Liver (tissue), 9 donors: Measurements from ENCODE around the gene PAXX. TPM values are rescaled to one million over a fixed set of nuclear protein-coding genes. Genes with fewer than 3 reads are reported as not detected.
"Not testable (repeated sequence)": the region's sequence is repeated elsewhere in the genome, so short reads cannot be mapped to it uniquely, and the experiment has no call there.

Experiments
- DNase-seq: peaks from one replicate; pipeline ENCODE4 v3.0.0-alpha.2; 2017; ENCODE audit warnings: low spot score
- H3K27ac ChIP-seq, 2 donors: one replicate each; pipeline ENCODE4 v1.7.0; 2013; ENCODE audit warnings: inconsistent platforms in 2 of 2, low read length in 2 of 2, control low read depth in 1 of 2, low read depth in 1 of 2, mild to moderate bottlenecking in 1 of 2
- H3K27me3 ChIP-seq, 4 donors: one replicate each; pipeline versions ENCODE4 v1.6.1 to v1.7.0; 2013; ENCODE audit warnings: low read length in 3 of 4, inconsistent platforms in 1 of 4, mild to moderate bottlenecking in 1 of 4, moderate library complexity in 1 of 4; ENCODE audit not compliant: control insufficient read depth in 4 of 4, insufficient read depth in 4 of 4
- H3K36me3 ChIP-seq, 4 donors: one replicate each; pipeline versions ENCODE4 v1.6.1 to v1.7.0; 2013; ENCODE audit warnings: low read length in 3 of 4, mild to moderate bottlenecking in 3 of 4, low read depth in 1 of 4, moderate library complexity in 1 of 4; ENCODE audit not compliant: control insufficient read depth in 4 of 4, insufficient read depth in 3 of 4
- H3K4me1 ChIP-seq, 4 donors: one replicate each; pipeline versions ENCODE4 v1.6.1 to v1.7.0; 2013; ENCODE audit warnings: low read length in 3 of 4, mild to moderate bottlenecking in 3 of 4, moderate library complexity in 1 of 4; ENCODE audit not compliant: control insufficient read depth in 4 of 4, insufficient read depth in 4 of 4
- H3K4me3 ChIP-seq, 3 donors: one replicate each; pipeline versions ENCODE4 v1.6.1 to v1.7.0; 2013; ENCODE audit warnings: low read length in 3 of 3, control low read depth in 1 of 3, low read depth in 1 of 3, mild to moderate bottlenecking in 1 of 3
- H3K9ac ChIP-seq, 2 donors: one replicate each; pipeline ENCODE4 v1.7.0; 2013; ENCODE audit warnings: low read length in 2 of 2, mild to moderate bottlenecking in 2 of 2, moderate library complexity in 2 of 2, control low read depth in 1 of 2, low read depth in 1 of 2
- H3K9me3 ChIP-seq, 4 donors: one replicate each; pipeline versions ENCODE4 v1.6.1 to v1.7.0; 2013; ENCODE audit warnings: low read length in 3 of 4; ENCODE audit not compliant: control insufficient read depth in 4 of 4
- ATF3 ChIP-seq: IDR thresholded peaks from 2 replicates; pipeline ENCODE4 v1.6.1; 2016; ENCODE audit warnings: antibody characterized with exemption
- FOXA1 ChIP-seq: IDR thresholded peaks from 2 replicates; pipeline ENCODE4 v1.6.1; 2016; ENCODE audit warnings: antibody characterized with exemption
- FOXA2 ChIP-seq: IDR thresholded peaks from 2 replicates; pipeline ENCODE4 v1.6.1; 2016; ENCODE audit warnings: antibody characterized with exemption
- GABPA ChIP-seq, 2 donors: IDR thresholded peaks in 1 of 2; conservative IDR thresholded peaks in 1 of 2; 2 replicates each; pipeline ENCODE4 v1.6.1; 2016; ENCODE audit warnings: antibody characterized with exemption in 2 of 2, mild to moderate bottlenecking in 1 of 2, moderate library complexity in 1 of 2
- HNF4A ChIP-seq, 2 donors: conservative IDR thresholded peaks; 2 replicates each; pipeline ENCODE4 v1.6.1; 2016; ENCODE audit warnings: antibody characterized with exemption in 2 of 2, mild to moderate bottlenecking in 2 of 2
- HNF4G ChIP-seq: IDR thresholded peaks from 2 replicates; pipeline ENCODE4 v1.6.1; 2016; ENCODE audit warnings: antibody characterized with exemption
- JUND ChIP-seq, 2 donors: IDR thresholded peaks; 2 replicates each; pipeline ENCODE4 v1.6.1; 2016; ENCODE audit warnings: antibody characterized with exemption in 2 of 2
- MAX ChIP-seq: IDR thresholded peaks from 2 replicates; pipeline ENCODE4 v1.6.1; 2016; ENCODE audit warnings: antibody characterized with exemption
- NR2F2 ChIP-seq: IDR thresholded peaks from 2 replicates; pipeline ENCODE4 v1.6.1; 2016; ENCODE audit warnings: antibody characterized with exemption
- RAD21 ChIP-seq, 2 donors: IDR thresholded peaks; 2 replicates each; pipeline ENCODE4 v1.6.1; 2016; ENCODE audit warnings: antibody characterized with exemption in 2 of 2, mild to moderate bottlenecking in 2 of 2
- SP1 ChIP-seq: IDR thresholded peaks from 2 replicates; pipeline ENCODE4 v1.6.1; 2018; ENCODE audit warnings: antibody characterized with exemption, mild to moderate bottlenecking
- TAF1 ChIP-seq: conservative IDR thresholded peaks from 2 replicates; pipeline ENCODE4 v1.6.1; 2016; ENCODE audit warnings: antibody characterized with exemption, mild to moderate bottlenecking
- YY1 ChIP-seq: IDR thresholded peaks from 2 replicates; pipeline ENCODE4 v1.6.1; 2016; ENCODE audit warnings: antibody characterized with exemption, mild to moderate bottlenecking
- WGBS: extraction: QIAGEN DNeasy Blood & Tissue Kit; methylation state at CpG from one replicate; pipeline ENCODE4 v1.1.7; 2013; 5-methylcytosine and 5-hydroxymethylcytosine counted together
- polyA plus RNA-seq, 2 donors: library from polyadenylated mRNA; stranded (reverse) in 1 of 2; unstranded in 1 of 2; fragments of 200-250 nt in 1 of 2; fragments of >200 nt in 1 of 2; fragmentation: Nextera tagmentation in 1 of 2; extraction: Ambion mirVana in 1 of 2; gene quantifications; one replicate each; pipeline versions ENCODE4 v1.2.1 to v1.2.3, GENCODE V29; 2013 to 2015
- total RNA-seq, 2 donors: library from RNA; depleted of rRNA; stranded (reverse); fragments of >200 nt; gene quantifications; one replicate each; pipeline ENCODE4 v1.2.3, GENCODE V29; 2014
- TF ChIP-seq, protein P1 (sequence below): IDR thresholded peaks from 2 replicates; pipeline ENCODE4 v1.6.1; 2016; ENCODE audit warnings: antibody characterized with exemption, mild to moderate bottlenecking
- donor health status: healthy.
- donor health status: healthy.
- donor health status: healthy.
- donor health status: healthy.
- donor health status: healthy.

Gene PAXX
- total and polyA plus RNA-seq, 4 donors, result 7.3 to 34.1 (median 19.2) TPM

DNA sequence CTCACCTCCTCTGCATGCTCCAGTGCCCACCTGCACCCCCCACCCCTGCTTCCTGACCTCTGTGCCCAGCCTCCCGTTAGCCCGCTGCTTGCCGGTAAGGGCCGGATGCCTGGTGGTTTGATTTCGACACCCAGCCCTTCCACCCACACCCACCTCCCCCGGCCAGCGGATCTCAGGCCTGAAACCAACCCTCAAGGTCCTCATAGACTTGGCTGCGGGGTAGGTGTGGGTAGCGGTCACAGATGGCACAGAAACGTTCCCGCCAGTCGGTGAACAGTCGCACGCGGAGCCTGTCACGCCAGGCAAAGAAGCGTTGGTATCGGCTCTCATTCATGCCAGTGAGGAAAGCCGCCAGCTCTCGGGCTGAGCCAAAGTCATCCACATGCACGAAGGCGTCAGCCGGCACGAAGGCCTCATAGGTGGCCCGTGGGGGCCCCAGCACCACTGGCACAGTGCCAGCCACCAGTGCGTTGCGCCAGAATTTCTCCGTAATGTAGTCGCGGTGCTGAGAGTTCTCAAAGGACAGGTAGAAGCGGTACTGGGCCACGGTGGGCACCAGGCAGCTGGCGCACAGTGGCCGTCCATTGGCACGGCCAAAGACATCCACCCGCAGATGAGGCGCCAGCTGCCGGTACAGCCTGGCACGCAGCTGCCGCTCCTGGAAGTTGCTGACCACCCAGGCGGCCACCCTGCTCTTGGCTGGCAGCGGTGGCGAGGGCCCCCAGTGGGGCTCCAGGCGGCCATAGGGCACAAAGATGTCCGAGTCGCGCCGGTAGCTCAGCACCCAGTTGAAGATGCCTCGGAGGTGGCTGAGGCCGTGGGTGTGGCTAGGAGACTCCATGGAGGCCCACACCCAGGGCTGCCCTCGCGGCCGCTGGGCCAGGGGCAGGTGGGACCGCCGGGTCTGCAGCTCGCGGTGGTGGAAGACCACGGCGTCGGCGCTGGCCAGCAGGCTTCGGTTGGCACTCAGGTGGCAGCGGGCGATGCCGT is 38.6 kb downstream of the PAXX start (continued):
- TF ChIP-seq JUND (IDR thresholded peaks at IDR 0.05) (no peak), TAF1 (no peak), YY1 (no peak), SP1 (no peak), HNF4G (no peak), NR2F2 (no peak)

- H3K27ac ChIP-seq, result peak within 1 kb of the TSS; percentile 27 to 66
- no peaks in the 10 kb centered on the region for H3K27me3 ChIP-seq
- no peak within 1 kb of the TSS for H3K9ac ChIP-seq
- TF ChIP-seq, protein P1, sequence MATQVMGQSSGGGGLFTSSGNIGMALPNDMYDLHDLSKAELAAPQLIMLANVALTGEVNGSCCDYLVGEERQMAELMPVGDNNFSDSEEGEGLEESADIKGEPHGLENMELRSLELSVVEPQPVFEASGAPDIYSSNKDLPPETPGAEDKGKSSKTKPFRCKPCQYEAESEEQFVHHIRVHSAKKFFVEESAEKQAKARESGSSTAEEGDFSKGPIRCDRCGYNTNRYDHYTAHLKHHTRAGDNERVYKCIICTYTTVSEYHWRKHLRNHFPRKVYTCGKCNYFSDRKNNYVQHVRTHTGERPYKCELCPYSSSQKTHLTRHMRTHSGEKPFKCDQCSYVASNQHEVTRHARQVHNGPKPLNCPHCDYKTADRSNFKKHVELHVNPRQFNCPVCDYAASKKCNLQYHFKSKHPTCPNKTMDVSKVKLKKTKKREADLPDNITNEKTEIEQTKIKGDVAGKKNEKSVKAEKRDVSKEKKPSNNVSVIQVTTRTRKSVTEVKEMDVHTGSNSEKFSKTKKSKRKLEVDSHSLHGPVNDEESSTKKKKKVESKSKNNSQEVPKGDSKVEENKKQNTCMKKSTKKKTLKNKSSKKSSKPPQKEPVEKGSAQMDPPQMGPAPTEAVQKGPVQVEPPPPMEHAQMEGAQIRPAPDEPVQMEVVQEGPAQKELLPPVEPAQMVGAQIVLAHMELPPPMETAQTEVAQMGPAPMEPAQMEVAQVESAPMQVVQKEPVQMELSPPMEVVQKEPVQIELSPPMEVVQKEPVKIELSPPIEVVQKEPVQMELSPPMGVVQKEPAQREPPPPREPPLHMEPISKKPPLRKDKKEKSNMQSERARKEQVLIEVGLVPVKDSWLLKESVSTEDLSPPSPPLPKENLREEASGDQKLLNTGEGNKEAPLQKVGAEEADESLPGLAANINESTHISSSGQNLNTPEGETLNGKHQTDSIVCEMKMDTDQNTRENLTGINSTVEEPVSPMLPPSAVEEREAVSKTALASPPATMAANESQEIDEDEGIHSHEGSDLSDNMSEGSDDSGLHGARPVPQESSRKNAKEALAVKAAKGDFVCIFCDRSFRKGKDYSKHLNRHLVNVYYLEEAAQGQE, result no peak
- no peak for TF ChIP-seq YY1
- TF ChIP-seq FOXA1, result no peak
- no peak for TF ChIP-seq HNF4A (conservative IDR thresholded peaks at IDR 0.05)
- no peak for TF ChIP-seq JUND (IDR thresholded peaks at IDR 0.05)
- no peak for TF ChIP-seq RAD21 (IDR thresholded peaks at IDR 0.05)
- TF ChIP-seq MAX, result no peak
- no peak for TF ChIP-seq ATF3
- H3K36me3 ChIP-seq, result no peaks in the 10 kb centered on the region
- H3K9me3 ChIP-seq, result no peaks in the 10 kb centered on the region
- H3K4me3 ChIP-seq, result no peak within 1 kb of the TSS
- DNase-seq, result no peak
- 76% methylated on average over 16 of the region's 16 CpGs for WGBS
- H3K4me1 ChIP-seq, result peaks cover 14 to 29% (median 20%) of the 10 kb centered on the region in 4 donors
Observed at GRCh38 chr9:137031904-137032640, 39.9 kb downstream of the PAXX start, which contains the start of gene FUT7. Gene FUT7, minus strand, starts transcription at chr9:137032088. Its CDS starts 97 bp downstream, at chr9:137031991.

DNA sequence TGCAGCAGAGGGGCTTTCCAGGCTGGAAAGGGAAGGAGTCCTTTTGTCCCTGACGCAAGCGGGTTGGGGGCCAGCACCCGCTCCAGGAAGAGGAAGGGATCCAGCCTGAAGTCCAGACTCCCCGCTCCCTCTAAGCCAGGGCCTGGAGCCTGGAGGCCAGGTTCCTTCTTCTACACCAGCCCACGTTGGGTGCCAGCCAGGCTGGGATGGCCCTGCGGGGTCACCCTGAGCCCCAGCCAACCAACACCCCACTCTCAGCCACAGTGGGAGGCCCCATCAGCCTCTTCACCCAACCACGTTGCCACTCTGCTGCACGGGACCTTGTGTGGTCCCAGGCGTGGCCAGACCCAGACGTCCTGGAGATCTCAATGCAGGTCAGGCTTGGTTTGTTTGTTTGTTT is 40.6 kb downstream of the PAXX start:
- H3K36me3 ChIP-seq, result no peaks in the 10 kb centered on the region
- H3K27me3 ChIP-seq, result peaks cover 0 to 2% (median 0%) of the 10 kb centered on the region in 4 donors
- no peaks in the 10 kb centered on the region for H3K9me3 ChIP-seq
- TF ChIP-seq MAX (no peak), HNF4G (no peak), TAF1 (no peak), FOXA2 (no peak), FOXA1 (no peak), JUND (IDR thresholded peaks at IDR 0.05) (no peak), RAD21 (IDR thresholded peaks at IDR 0.05) (no peak), GABPA (IDR thresholded peaks at IDR 0.05 in 1 of 2, conservative IDR thresholded peaks at IDR 0.05 in 1 of 2) (no peak)
- H3K27ac ChIP-seq, result peak overlapping the region; percentile 27 to 66
- WGBS, result 83% methylated on average over 10 of the region's 10 CpGs
- H3K9ac ChIP-seq, result no peak overlapping the region
- no peak overlapping the region for H3K4me3 ChIP-seq
- peaks cover 9 to 23% (median 13%) of the 10 kb centered on the region in 4 donors for H3K4me1 ChIP-seq
- DNase-seq, result no peak

- DNase-seq, H3K9me3 ChIP-seq, H3K9ac ChIP-seq, H3K36me3 ChIP-seq, H3K4me3 ChIP-seq, H3K27me3 ChIP-seq: not testable (repeated sequence)
- Histone ChIP-seq H3K4me1 (peaks cover 7 to 21% (median 11%) of the 10 kb centered on the region in 4 donors), H3K27ac (peak overlapping the region in 1 of 2 donors; percentile 19)
- 92% methylated on average over 5 of the region's 5 CpGs for WGBS
Observed at GRCh38 chr9:137033481-137033880, 41.3 kb downstream of the PAXX start.
